Measurements from ENCODE around the gene GRID1. TPM values are rescaled to one million over a fixed set of nuclear protein-coding genes. Genes with fewer than 3 reads are reported as not detected.

Gene GRID1
- polyA plus RNA-seq, 1 donor (not counting 4 experiments of a cell fraction or from before 2014, with no cell fraction given): 0.01 TPM

- dilution Hi-C loops (cut with MboI; ENCODE audit: extremely low pct_ligation_motif_present, low sequenced_read_pairs): no loop called here
- FAIRE-seq (no peak), DNase-seq (ENCODE audit: low read depth, low spot score) (no peak)
Measured at GRCh38 chr10:86300399-86300925, 66.1 kb downstream of the GRID1 start.

DNA sequence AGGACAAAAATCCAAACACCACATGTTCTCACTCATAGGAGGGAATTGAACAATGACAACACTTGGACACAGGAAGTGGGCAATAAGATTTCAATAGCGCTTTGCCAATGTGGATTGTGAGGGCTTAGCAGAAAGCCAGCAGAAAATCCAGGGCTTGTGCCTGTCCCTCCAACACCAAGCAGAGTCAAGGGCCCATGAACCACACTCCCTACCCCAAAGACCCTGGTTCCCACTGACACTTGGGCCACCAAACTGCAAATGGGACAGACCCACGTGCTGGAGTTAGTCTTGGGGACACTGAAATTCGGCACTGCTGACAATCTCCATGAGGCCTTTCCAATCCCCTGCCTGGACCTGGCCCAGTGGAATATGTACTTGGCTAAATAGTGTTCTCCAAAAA lies 67.0 kb downstream of the GRID1 start:
- Histone ChIP-seq H3K27ac (ENCODE audit: control insufficient read depth, insufficient read depth, low read length) (no peak overlapping the region), H3K9me3 (ENCODE audit: control insufficient read depth, low read depth, low read length) (no peaks in the 10 kb centered on the region), H3K36me3 (ENCODE audit: control insufficient read depth in 2 of 2, extremely low read depth in 1 of 2, insufficient read depth in 2 of 2, low read length in 2 of 2) (no peaks in the 10 kb centered on the region), H3K79me2 (ENCODE audit: control insufficient read depth, insufficient read depth, low read length) (no peaks in the 10 kb centered on the region), H4K20me1 (ENCODE audit: control insufficient read depth, extremely low read depth, insufficient read depth, low read length) (no peaks in the 10 kb centered on the region), H3K4me2 (ENCODE audit: control insufficient read depth, extremely low read depth, insufficient read depth, low read depth, low read length) (no peak overlapping the region), H3K27me3 (ENCODE audit: control insufficient read depth, extremely low read depth, insufficient read depth, low read length) (no peaks in the 10 kb centered on the region), H3K9ac (ENCODE audit: control insufficient read depth, extremely low read depth, insufficient read depth, low read length) (no peak overlapping the region), H3K4me3 (ENCODE audit: control insufficient read depth in 2 of 3, extremely low read depth in 1 of 3, insufficient read depth in 2 of 3, low read depth in 1 of 3, low read length in 3 of 3) (no peak overlapping the region), H3K9me1 (ENCODE audit: control insufficient read depth, extremely low read depth, insufficient read depth, low read length) (no peaks in the 10 kb centered on the region), H2AFZ (ENCODE audit: control insufficient read depth, low read length) (no peak overlapping the region), H3K4me1 (ENCODE audit: control insufficient read depth, extremely low read depth, insufficient read depth, low read length) (no peaks in the 10 kb centered on the region)
- DNase-seq (ENCODE audit: low read depth, low spot score) (no peak), FAIRE-seq (no peak)
- dilution Hi-C loops (cut with MboI; ENCODE audit: extremely low pct_ligation_motif_present, low sequenced_read_pairs): no loop called here
- TF ChIP-seq EZH2 (IDR thresholded peaks at IDR 0.05; ENCODE audit: low read length) (no peak), CTCF (optimal IDR thresholded peaks at IDR 0.05 in 1 of 3, IDR thresholded peaks at IDR 0.05 in 1 of 3, conservative IDR thresholded peaks at IDR 0.05 in 1 of 3; ENCODE audit: extremely low read depth in 1 of 3, insufficient read depth in 2 of 3, low read length in 3 of 3) (no peak)

More at GRCh38 chr10:86300399-86300925, 66.1 kb downstream of the GRID1 start:
- TF ChIP-seq EZH2 (IDR thresholded peaks at IDR 0.05; ENCODE audit: low read length) (no peak), CTCF (optimal IDR thresholded peaks at IDR 0.05 in 1 of 3, IDR thresholded peaks at IDR 0.05 in 1 of 3, conservative IDR thresholded peaks at IDR 0.05 in 1 of 3; ENCODE audit: extremely low read depth in 1 of 3, insufficient read depth in 2 of 3, low read length in 3 of 3) (no peak)
- H3K4me2 ChIP-seq (ENCODE audit: control insufficient read depth, extremely low read depth, insufficient read depth, low read depth, low read length): no peak overlapping the region
- no peaks in the 10 kb centered on the region for H3K9me1 ChIP-seq (ENCODE audit: control insufficient read depth, extremely low read depth, insufficient read depth, low read length)
- no peaks in the 10 kb centered on the region for H3K27me3 ChIP-seq (ENCODE audit: control insufficient read depth, extremely low read depth, insufficient read depth, low read length)
- no peak overlapping the region for H3K4me3 ChIP-seq (ENCODE audit: control insufficient read depth in 2 of 3, extremely low read depth in 1 of 3, insufficient read depth in 2 of 3, low read depth in 1 of 3, low read length in 3 of 3)
- H3K36me3 ChIP-seq (ENCODE audit: control insufficient read depth in 2 of 2, extremely low read depth in 1 of 2, insufficient read depth in 2 of 2, low read length in 2 of 2): no peaks in the 10 kb centered on the region
- no peaks in the 10 kb centered on the region for H4K20me1 ChIP-seq (ENCODE audit: control insufficient read depth, extremely low read depth, insufficient read depth, low read length)
- no peaks in the 10 kb centered on the region for H3K9me3 ChIP-seq (ENCODE audit: control insufficient read depth, low read depth, low read length)
- no peak overlapping the region for H3K27ac ChIP-seq (ENCODE audit: control insufficient read depth, insufficient read depth, low read length)
- no peak overlapping the region for H3K9ac ChIP-seq (ENCODE audit: control insufficient read depth, extremely low read depth, insufficient read depth, low read length)
- H3K4me1 ChIP-seq (ENCODE audit: control insufficient read depth, extremely low read depth, insufficient read depth, low read length): no peaks in the 10 kb centered on the region
- H2AFZ ChIP-seq (ENCODE audit: control insufficient read depth, low read length): no peak overlapping the region
- no peaks in the 10 kb centered on the region for H3K79me2 ChIP-seq (ENCODE audit: control insufficient read depth, insufficient read depth, low read length)
